Colonic mucosa (tissue), 4 donors: Measurements from ENCODE around the gene AFF4. TPM values are rescaled to one million over a fixed set of nuclear protein-coding genes. Genes with fewer than 3 reads are reported as not detected.
"Not testable (repeated sequence)": the region's sequence is repeated elsewhere in the genome, so short reads cannot be mapped to it uniquely, and the experiment has no call there.

Source experiments
- DNase-seq: peaks from one replicate; pipeline ENCODE4 v3.0.0-alpha.2; 2020
- H3K27ac ChIP-seq: fragments of 200-600 bp; one replicate; pipeline ENCODE4 v1.8.0; 2021
- H3K27me3 ChIP-seq: fragments of 200-600 bp; one replicate; pipeline ENCODE4 v1.8.0; 2021
- H3K36me3 ChIP-seq: fragments of 200-600 bp; one replicate; pipeline ENCODE4 v1.8.0; 2021
- H3K4me1 ChIP-seq: fragments of 200-600 bp; one replicate; pipeline ENCODE4 v1.8.0; 2021; ENCODE audit warnings: mild to moderate bottlenecking
- H3K4me3 ChIP-seq: fragments of 200-600 bp; one replicate; pipeline ENCODE4 v1.8.0; 2021
- H3K9ac ChIP-seq, 2 donors: one replicate each; pipeline ENCODE4 v1.7.0; 2013; ENCODE audit warnings: control low read depth in 2 of 2, low read depth in 2 of 2, low read length in 2 of 2
- H3K9me3 ChIP-seq: fragments of 200-600 bp; one replicate; pipeline ENCODE4 v1.8.0; 2021
- CTCF ChIP-seq: fragments of 200-600 bp; IDR thresholded peaks from one replicate; pipeline ENCODE4 v1.8.0; 2022; ENCODE audit warnings: antibody characterized with exemption, mild to moderate bottlenecking
- intact Hi-C: fragments of 100-400 bp; cut with DNase I; formaldehyde crosslinking; loops from one replicate; pipeline ENCODE4 v1.14.1; 2022
- total RNA-seq, 2 donors: library from RNA; stranded (reverse); fragmentation: NEBNext Ultra II Directional in 1 of 2; extraction: Animal tissue kit (Norgen Biotek cat#: 25700) in 1 of 2; gene quantifications; one replicate each; pipeline ENCODE4 v1.2.1, GENCODE V29; 2021
- donor health status: healthy.
- donor health status: DM: no; HTN: no; CAD: no.
- donor health status: DM: no; HTN: no; CAD: no.

AFF4 gene
- total RNA-seq, 2 donors from 2014 or later: 42.4 to 75.2 TPM

- intact Hi-C loops: no loop called here
- no peaks in the 10 kb centered on the region for H3K9me3 ChIP-seq
- no peaks in the 10 kb centered on the region for H3K36me3 ChIP-seq
- no peak overlapping the region for H3K4me3 ChIP-seq
- H3K4me1 ChIP-seq: no peaks in the 10 kb centered on the region
- no peak for TF ChIP-seq CTCF
- H3K27ac ChIP-seq: no peak overlapping the region
- DNase-seq: no peak
- H3K27me3 ChIP-seq: no peaks in the 10 kb centered on the region
- no peak overlapping the region for H3K9ac ChIP-seq
Measured at GRCh38 chr5:132976852-132977251, 13.4 kb upstream of the AFF4 start.

GRCh38 chr5:132972436-132972828 lies 9.0 kb upstream of the AFF4 start:
- not testable (repeated sequence) for H3K27me3 ChIP-seq

GRCh38 chr5:132971483-132972435 lies 8.3 kb upstream of the AFF4 start:
- intact Hi-C loops: no loop called here
- H3K4me3 ChIP-seq: no peak overlapping the region
- H3K4me1 ChIP-seq: no peaks in the 10 kb centered on the region
- TF ChIP-seq CTCF: no peak
- no peaks in the 10 kb centered on the region for H3K27me3 ChIP-seq
- no peak overlapping the region for H3K9ac ChIP-seq
- no peaks in the 10 kb centered on the region for H3K36me3 ChIP-seq
- no peak for DNase-seq
- H3K27ac ChIP-seq: no peak overlapping the region
- H3K9me3 ChIP-seq: no peaks in the 10 kb centered on the region

More at GRCh38 chr5:132972436-132972828, 9.0 kb upstream of the AFF4 start:
- H3K4me3 ChIP-seq, intact Hi-C loops, H3K4me1 ChIP-seq, H3K9ac ChIP-seq, H3K36me3 ChIP-seq, H3K27ac ChIP-seq, DNase-seq, H3K9me3 ChIP-seq: not testable (repeated sequence)

- H3K27me3 ChIP-seq: no peaks in the 10 kb centered on the region
- H3K4me3 ChIP-seq: no peak overlapping the region
- H3K4me1 ChIP-seq: no peaks in the 10 kb centered on the region
- intact Hi-C loops: no loop called here
- no peak for TF ChIP-seq CTCF
- H3K27ac ChIP-seq: no peak overlapping the region
- H3K9ac ChIP-seq: no peak overlapping the region
- no peaks in the 10 kb centered on the region for H3K9me3 ChIP-seq
- no peak for DNase-seq
- H3K36me3 ChIP-seq: no peaks in the 10 kb centered on the region
Measured at GRCh38 chr5:132965120-132965519, 1.7 kb upstream of the AFF4 start.

GRCh38 chr5:132962429-132963021 lies 909 bp downstream of the AFF4 start:
- Histone ChIP-seq H3K4me3 (peak overlapping the region; percentile 82), H3K4me1 (no peaks in the 10 kb centered on the region), H3K9me3 (no peaks in the 10 kb centered on the region), H3K27me3 (no peaks in the 10 kb centered on the region), H3K27ac (peak overlapping the region; percentile 99), H3K36me3 (no peaks in the 10 kb centered on the region), H3K9ac (peak overlapping the region; percentile 82 to 92)
- TF ChIP-seq CTCF: no peak
- intact Hi-C loops: loop anchor here (5.0 kb wide), 1 partner anchor 90 kb away; the partner anchor contains the start of gene HSPA4
- peak; percentile 41 for DNase-seq
